ENCODE measurements around the gene NUDT5.

NUDT5 gene

DNA sequence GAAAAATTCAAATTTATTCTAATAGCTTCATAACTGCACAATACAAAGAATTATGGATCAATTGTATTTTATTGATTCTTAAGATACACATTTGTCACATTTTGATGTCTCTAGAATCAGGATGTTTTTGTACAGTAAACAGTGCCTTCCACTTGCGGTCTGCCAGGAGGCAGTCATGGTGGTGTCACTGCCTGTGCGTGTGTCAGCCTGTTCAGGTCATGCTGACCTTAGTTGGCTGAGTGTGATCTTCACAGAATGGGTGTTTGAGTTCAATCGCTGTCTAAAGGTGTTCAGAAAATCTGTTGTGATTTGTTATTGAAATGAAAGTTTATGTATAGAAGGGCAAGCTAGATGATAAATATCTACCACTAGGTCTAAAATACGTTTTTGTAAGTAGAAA, 45.5 kb downstream of the NUDT5 start:
- Histone ChIP-seq H2BK12ac (ENCODE audit: low read length in 2 of 2) (no peak overlapping the region), H3K27ac (ENCODE audit: low read length, poor library complexity, severe bottlenecking) (no peak overlapping the region), H2AFZ (ENCODE audit: low read depth, low read length) (no peak overlapping the region), H3K27me3 (ENCODE audit: control insufficient read depth in 1 of 2, insufficient read depth in 1 of 2, low read length in 2 of 2) (no peaks in the 10 kb centered on the region), H3K23ac (ENCODE audit: low read length in 2 of 2) (no peak overlapping the region), H2BK5ac (ENCODE audit: low read depth, low read length, poor library complexity, severe bottlenecking) (no peak overlapping the region), H3K4ac (ENCODE audit: low read depth in 1 of 2, low read length in 2 of 2) (no peak overlapping the region), H3K9me3 (ENCODE audit: control insufficient read depth, low read length) (no peaks in the 10 kb centered on the region), H2BK120ac (ENCODE audit: low read depth, low read length) (no peak overlapping the region), H3K14ac (ENCODE audit: low read length in 2 of 2) (no peak overlapping the region), H3K18ac (ENCODE audit: low read depth in 1 of 2, low read length in 2 of 2) (no peak overlapping the region), H3K9ac (ENCODE audit: low read length) (no peak overlapping the region), H3K4me1 (ENCODE audit: control insufficient read depth, insufficient read depth, low read depth, low read length) (no peaks in the 10 kb centered on the region), H2AK5ac (ENCODE audit: low read length, severe bottlenecking) (no peak overlapping the region), H3K4me2 (ENCODE audit: low read length, poor library complexity, severe bottlenecking) (no peak overlapping the region), H4K91ac (ENCODE audit: low read length) (no peak overlapping the region), H2BK15ac (ENCODE audit: low read depth, poor library complexity, severe bottlenecking) (no peak overlapping the region), H3K36me3 (ENCODE audit: control insufficient read depth in 1 of 2, insufficient read depth in 2 of 2, low read depth in 1 of 2, low read length in 2 of 2) (peaks cover 24 to 41% of the 10 kb centered on the region in 2 experiments), H3K4me3 (ENCODE audit: insufficient read depth in 1 of 2, low read depth in 1 of 2, low read length in 2 of 2) (no peak overlapping the region), H4K8ac (ENCODE audit: low read length) (no peak overlapping the region), H3K79me1 (replicated peaks; ENCODE audit: low read length, poor library complexity, severe bottlenecking) (peaks cover 3% of the 10 kb centered on the region)
- DNase-seq, result no peak
- WGBS, result 82% methylated on average over 3 of the region's 4 CpGs

DNA sequence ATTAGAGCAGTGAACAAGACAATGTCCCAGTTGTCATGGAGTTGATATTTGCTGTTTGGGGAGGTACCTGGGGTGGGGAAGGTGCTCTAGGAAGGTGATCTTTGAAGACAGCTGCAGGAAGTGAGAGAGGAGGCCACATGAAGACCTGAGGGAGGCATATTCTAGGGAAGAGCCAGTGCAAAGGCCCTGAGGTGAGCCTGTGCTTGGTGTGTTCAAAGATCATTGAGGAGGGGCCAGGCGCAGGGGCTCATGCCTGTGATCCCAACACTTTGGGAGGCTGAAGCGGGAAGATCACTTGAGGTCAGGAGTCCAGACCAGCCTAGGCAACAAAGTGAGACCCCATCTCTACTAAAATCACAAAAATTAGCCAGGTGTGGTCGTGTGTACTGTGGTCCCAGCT, 51.2 kb downstream of the NUDT5 start:
- H3K9ac ChIP-seq (ENCODE audit: low read length), result no peak overlapping the region
- H2AK5ac ChIP-seq (ENCODE audit: low read length, severe bottlenecking), result no peak overlapping the region
- H3K14ac ChIP-seq (ENCODE audit: low read length in 2 of 2), result no peak overlapping the region
- peaks cover 4% of the 10 kb centered on the region for H3K79me1 ChIP-seq (replicated peaks; ENCODE audit: low read length, poor library complexity, severe bottlenecking)
- H2BK5ac ChIP-seq (ENCODE audit: low read depth, low read length, poor library complexity, severe bottlenecking), result no peak overlapping the region
- no peaks in the 10 kb centered on the region for H3K4me1 ChIP-seq (ENCODE audit: control insufficient read depth, insufficient read depth, low read depth, low read length)
- H2BK120ac ChIP-seq (ENCODE audit: low read depth, low read length), result no peak overlapping the region
- H3K4me2 ChIP-seq (ENCODE audit: low read length, poor library complexity, severe bottlenecking), result no peak overlapping the region
- H3K27ac ChIP-seq (ENCODE audit: low read length, poor library complexity, severe bottlenecking), result no peak overlapping the region
- H2BK12ac ChIP-seq (ENCODE audit: low read length in 2 of 2), result no peak overlapping the region
- H3K36me3 ChIP-seq (ENCODE audit: control insufficient read depth in 1 of 2, insufficient read depth in 2 of 2, low read depth in 1 of 2, low read length in 2 of 2), result peaks cover 37 to 55% of the 10 kb centered on the region in 2 experiments
- no peak overlapping the region for H3K23ac ChIP-seq (ENCODE audit: low read length in 2 of 2)
- H4K91ac ChIP-seq (ENCODE audit: low read length), result no peak overlapping the region
- no peak overlapping the region for H3K18ac ChIP-seq (ENCODE audit: low read depth in 1 of 2, low read length in 2 of 2)
- H4K8ac ChIP-seq (ENCODE audit: low read length), result no peak overlapping the region
- no peak overlapping the region for H2BK15ac ChIP-seq (ENCODE audit: low read depth, poor library complexity, severe bottlenecking)
- H3K4ac ChIP-seq (ENCODE audit: low read depth in 1 of 2, low read length in 2 of 2), result no peak overlapping the region
- no peaks in the 10 kb centered on the region for H3K9me3 ChIP-seq (ENCODE audit: control insufficient read depth, low read length)
- H3K4me3 ChIP-seq (ENCODE audit: insufficient read depth in 1 of 2, low read depth in 1 of 2, low read length in 2 of 2), result no peak overlapping the region
- no peak for DNase-seq
- WGBS, result 95% methylated on average over 3 of the region's 3 CpGs
- no peaks in the 10 kb centered on the region for H3K27me3 ChIP-seq (ENCODE audit: control insufficient read depth in 1 of 2, insufficient read depth in 1 of 2, low read length in 2 of 2)
- no peak overlapping the region for H2AFZ ChIP-seq (ENCODE audit: low read depth, low read length)

DNA sequence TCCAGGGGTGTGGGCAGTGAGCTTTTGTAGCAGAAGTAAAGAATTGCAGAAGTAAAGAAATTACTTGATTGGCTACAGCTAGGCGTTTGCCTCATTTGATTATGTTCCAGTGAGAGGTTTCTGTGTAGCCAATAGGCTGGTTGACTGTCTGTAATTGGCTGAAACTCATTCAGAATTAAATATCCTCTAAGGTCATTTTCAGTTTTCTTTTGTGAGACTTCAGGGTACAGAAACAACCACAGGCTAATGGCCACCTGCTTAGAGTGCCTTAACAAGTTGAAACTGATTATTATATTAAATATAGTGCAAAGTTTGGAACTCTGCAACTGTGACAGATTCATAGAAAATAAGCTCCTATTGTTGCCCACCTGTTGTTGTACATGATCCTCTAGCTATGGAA, 55.7 kb downstream of the NUDT5 start:
- H3K27me3 ChIP-seq (ENCODE audit: control insufficient read depth in 1 of 2, insufficient read depth in 1 of 2, low read length in 2 of 2), result no peaks in the 10 kb centered on the region
- WGBS, result 100% methylated on average over 1 of the region's 1 CpG
- H2BK5ac ChIP-seq (ENCODE audit: low read depth, low read length, poor library complexity, severe bottlenecking), result no peak overlapping the region
- H3K18ac ChIP-seq (ENCODE audit: low read depth in 1 of 2, low read length in 2 of 2), result no peak overlapping the region
- H4K91ac ChIP-seq (ENCODE audit: low read length), result no peak overlapping the region
- H3K4ac ChIP-seq (ENCODE audit: low read depth in 1 of 2, low read length in 2 of 2), result no peak overlapping the region
- no peaks in the 10 kb centered on the region for H3K9me3 ChIP-seq (ENCODE audit: control insufficient read depth, low read length)
- H2AK5ac ChIP-seq (ENCODE audit: low read length, severe bottlenecking), result no peak overlapping the region
- no peak overlapping the region for H2BK120ac ChIP-seq (ENCODE audit: low read depth, low read length)
- no peak overlapping the region for H3K4me2 ChIP-seq (ENCODE audit: low read length, poor library complexity, severe bottlenecking)
- H3K36me3 ChIP-seq (ENCODE audit: control insufficient read depth in 1 of 2, insufficient read depth in 2 of 2, low read depth in 1 of 2, low read length in 2 of 2), result peaks cover 40 to 79% of the 10 kb centered on the region in 2 experiments
- H3K79me1 ChIP-seq (replicated peaks; ENCODE audit: low read length, poor library complexity, severe bottlenecking), result peaks cover 10% of the 10 kb centered on the region
- no peak overlapping the region for H3K23ac ChIP-seq (ENCODE audit: low read length in 2 of 2)
- no peak overlapping the region for H4K8ac ChIP-seq (ENCODE audit: low read length)
- no peak overlapping the region for H2BK12ac ChIP-seq (ENCODE audit: low read length in 2 of 2)
- no peak for DNase-seq
- no peaks in the 10 kb centered on the region for H3K4me1 ChIP-seq (ENCODE audit: control insufficient read depth, insufficient read depth, low read depth, low read length)
- H3K14ac ChIP-seq (ENCODE audit: low read length in 2 of 2), result no peak overlapping the region
- H3K27ac ChIP-seq (ENCODE audit: low read length, poor library complexity, severe bottlenecking), result no peak overlapping the region
- H2AFZ ChIP-seq (ENCODE audit: low read depth, low read length), result no peak overlapping the region
- H3K9ac ChIP-seq (ENCODE audit: low read length), result no peak overlapping the region
- H3K4me3 ChIP-seq (ENCODE audit: insufficient read depth in 1 of 2, low read depth in 1 of 2, low read length in 2 of 2), result no peak overlapping the region
- H2BK15ac ChIP-seq (ENCODE audit: low read depth, poor library complexity, severe bottlenecking), result no peak overlapping the region

DNA sequence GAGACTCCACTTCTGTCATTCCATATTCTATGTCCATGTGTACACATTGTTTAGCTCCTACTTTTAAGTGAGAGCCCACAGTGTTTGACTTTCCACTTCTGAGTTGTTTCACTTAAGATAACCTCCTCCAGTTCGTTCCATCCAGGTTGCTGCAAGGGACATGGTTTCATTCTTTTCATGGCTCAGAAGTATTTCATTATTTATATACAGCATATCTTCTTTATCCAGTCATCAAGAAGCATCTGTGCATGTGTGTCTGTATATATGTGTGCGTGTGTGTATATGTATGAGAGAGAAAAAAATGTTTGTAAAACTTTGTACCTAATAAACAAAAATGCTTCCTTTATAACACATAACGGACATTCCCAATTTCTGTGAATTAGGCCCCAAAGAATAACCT, 60.1 kb downstream of the NUDT5 start:
- Histone ChIP-seq H3K27me3 (ENCODE audit: control insufficient read depth in 1 of 2, insufficient read depth in 1 of 2, low read length in 2 of 2) (no peaks in the 10 kb centered on the region), H2AK5ac (ENCODE audit: low read length, severe bottlenecking) (no peak overlapping the region), H4K91ac (ENCODE audit: low read length) (no peak overlapping the region), H3K9ac (ENCODE audit: low read length) (no peak overlapping the region), H2BK5ac (ENCODE audit: low read depth, low read length, poor library complexity, severe bottlenecking) (no peak overlapping the region), H3K4ac (ENCODE audit: low read depth in 1 of 2, low read length in 2 of 2) (no peak overlapping the region), H3K18ac (ENCODE audit: low read depth in 1 of 2, low read length in 2 of 2) (no peak overlapping the region), H2AFZ (ENCODE audit: low read depth, low read length) (no peak overlapping the region), H3K27ac (ENCODE audit: low read length, poor library complexity, severe bottlenecking) (no peak overlapping the region), H3K9me3 (ENCODE audit: control insufficient read depth, low read length) (no peaks in the 10 kb centered on the region), H2BK120ac (ENCODE audit: low read depth, low read length) (no peak overlapping the region), H3K4me2 (ENCODE audit: low read length, poor library complexity, severe bottlenecking) (no peak overlapping the region), H3K36me3 (ENCODE audit: control insufficient read depth in 1 of 2, insufficient read depth in 2 of 2, low read depth in 1 of 2, low read length in 2 of 2) (peaks cover 27 to 62% of the 10 kb centered on the region in 2 experiments), H2BK12ac (ENCODE audit: low read length in 2 of 2) (no peak overlapping the region), H3K79me1 (replicated peaks; ENCODE audit: low read length, poor library complexity, severe bottlenecking) (peaks cover 16% of the 10 kb centered on the region), H3K14ac (ENCODE audit: low read length in 2 of 2) (no peak overlapping the region), H3K23ac (ENCODE audit: low read length in 2 of 2) (no peak overlapping the region), H3K4me1 (ENCODE audit: control insufficient read depth, insufficient read depth, low read depth, low read length) (no peaks in the 10 kb centered on the region), H4K8ac (ENCODE audit: low read length) (no peak overlapping the region), H3K4me3 (ENCODE audit: insufficient read depth in 1 of 2, low read depth in 1 of 2, low read length in 2 of 2) (no peak overlapping the region), H2BK15ac (ENCODE audit: low read depth, poor library complexity, severe bottlenecking) (no peak overlapping the region)
- no CpG with 5 or more reads among the region's 3 CpGs for WGBS
- peak; percentile 43 for DNase-seq
